Activated B cell treated with CpG ODN at 0.5 μM for 24 hours (primary cell): ENCODE results near the gene LMX1A. TPM values are rescaled to one million over a fixed set of nuclear protein-coding genes. Genes with fewer than 3 reads are reported as not detected.
A peak's percentile ranks its signal among the peaks of the same experiment; 100 is the strongest.

Experiments
- ATAC-seq: fragments of 200-7000 bp; cut with Tn5 transposase; one replicate; pipeline ENCODE4 v1.10.0; 2021; ENCODE audit warnings: low read depth, mild to moderate bottlenecking, moderate library complexity
- CTCF ChIA-PET: fragments of 350-600 bp; sonication (Branson Sonifier 250); formaldehyde crosslinking; loops from one replicate; lab custom pipeline; 2021; ENCODE audit warnings: antibody characterized with exemption; lab: Charles Lee
- POLR2A ChIA-PET: fragments of 350-600 bp; sonication (Branson Sonifier 250); formaldehyde crosslinking; loops from one replicate; lab custom pipeline; 2021; ENCODE audit warnings: antibody characterized with exemption; lab: Charles Lee
- DNase-seq: peaks from one replicate; pipeline ENCODE4 v3.0.0; 2022
- H3K27ac Mint-ChIP-seq: one replicate; pipeline ENCODE4 v1.8.0; 2020; ENCODE audit warnings: mixed read lengths
- H3K27me3 Mint-ChIP-seq: one replicate; pipeline ENCODE4 v1.8.0; 2021; ENCODE audit warnings: mixed read lengths
- H3K36me3 Mint-ChIP-seq: one replicate; pipeline ENCODE4 v1.8.0; 2021; ENCODE audit warnings: low read depth, mixed read lengths
- H3K4me1 Mint-ChIP-seq: one replicate; pipeline ENCODE4 v1.8.0; 2021; ENCODE audit warnings: mixed read lengths
- H3K4me3 Mint-ChIP-seq: one replicate; pipeline ENCODE4 v1.8.0; 2020; ENCODE audit warnings: mild to moderate bottlenecking, mixed read lengths
- H3K9me3 Mint-ChIP-seq: one replicate; pipeline ENCODE4 v1.8.0; 2020; ENCODE audit warnings: mixed read lengths
- CTCF ChIP-seq: fragments of 200-600 bp; IDR thresholded peaks from one replicate; pipeline ENCODE4 v1.8.0; 2022; ENCODE audit warnings: antibody characterized with exemption, mild to moderate bottlenecking
- intact Hi-C: fragments of 100-400 bp; cut with micrococcal nuclease; formaldehyde crosslinking; loops from one replicate; pipeline ENCODE4 v1.15.1; 2024
- total RNA-seq: library from RNA; stranded (reverse); gene quantifications from 2 replicates; pipeline ENCODE4 v1.2.3, GENCODE V29; 2022

LMX1A gene
- total RNA-seq, 1 donor from 2014 or later: not detected

DNA sequence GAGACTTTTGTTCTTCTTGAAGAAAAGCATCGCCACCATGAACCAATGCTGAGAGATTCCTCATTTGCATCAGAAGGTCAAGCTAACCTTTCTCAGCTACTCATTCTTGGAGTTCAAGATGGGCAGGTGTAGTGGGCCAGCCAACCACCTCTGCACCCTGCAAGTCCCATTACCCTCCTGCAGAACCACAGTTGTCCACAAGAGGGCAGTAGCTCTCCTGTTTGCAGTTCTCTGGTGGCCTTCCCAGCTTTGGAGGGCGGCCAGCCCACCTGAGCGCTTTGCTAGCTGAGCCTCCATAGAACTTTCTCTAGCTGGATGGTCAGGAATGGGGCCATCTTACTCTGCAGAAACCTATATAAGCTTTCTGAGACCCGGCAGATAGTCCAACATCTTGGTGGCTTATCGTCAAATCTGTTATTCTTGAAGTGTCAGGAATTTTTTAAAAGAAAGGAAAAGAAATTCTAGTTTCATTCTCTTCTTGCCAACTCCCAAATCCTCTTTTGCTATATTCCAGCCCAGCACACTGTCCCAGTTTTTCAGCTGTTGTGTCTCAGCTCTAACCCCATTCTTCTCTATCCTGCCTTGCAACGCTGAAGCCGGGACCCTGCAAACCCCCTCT lies 11.0 kb upstream of the LMX1A start:
- CTCF ChIA-PET: interaction anchor here (0.7 to 3.7 kb wide), 29 partner anchors 8 to 566 kb away, joined by 3 to 59 read pairs (median 3); partner anchors contain the start of gene LMX1A
- peak; percentile 75 for ATAC-seq

GRCh38 chr1:165365341-165365740 lies 8.8 kb upstream of the LMX1A start:
- no peak for DNase-seq
- CTCF ChIA-PET: no interaction called here
- TF ChIP-seq CTCF: no peak
- Mint-ChIP-seq H3K4me1 (no peaks in the 10 kb centered on the region), H3K27me3 (peaks cover 59% of the 10 kb centered on the region), H3K4me3 (no peak overlapping the region), H3K9me3 (no peaks in the 10 kb centered on the region), H3K27ac (no peak overlapping the region), H3K36me3 (no peaks in the 10 kb centered on the region)
- POLR2A ChIA-PET: no interaction called here
- no peak for ATAC-seq
- intact Hi-C loops: loop anchor here (10.0 kb wide), 1 partner anchor 549 kb away; no protein-coding TSS in a partner anchor

More for the DNA sequence above, 11.0 kb upstream of the LMX1A start:
- Mint-ChIP-seq H3K36me3 (no peaks in the 10 kb centered on the region), H3K4me1 (peaks cover 3% of the 10 kb centered on the region), H3K4me3 (no peak overlapping the region), H3K27ac (no peak overlapping the region), H3K27me3 (peaks cover 59% of the 10 kb centered on the region), H3K9me3 (no peaks in the 10 kb centered on the region)
- POLR2A ChIA-PET: no interaction called here
- no peak for TF ChIP-seq CTCF
- intact Hi-C loops: loop anchor here (1.0 to 10.0 kb wide), 3 partner anchors 25 to 547 kb away; no protein-coding TSS in a partner anchor
- peak; percentile 51 for DNase-seq

GRCh38 chr1:165364568-165365133 lies 8.1 kb upstream of the LMX1A start:
- intact Hi-C loops: loop anchor here (10.0 kb wide), 1 partner anchor 550 kb away; no protein-coding TSS in a partner anchor
- Mint-ChIP-seq H3K27me3 (peaks cover 61% of the 10 kb centered on the region), H3K4me1 (no peaks in the 10 kb centered on the region), H3K27ac (no peak overlapping the region), H3K36me3 (no peaks in the 10 kb centered on the region), H3K9me3 (no peaks in the 10 kb centered on the region), H3K4me3 (no peak overlapping the region)
- no peak for TF ChIP-seq CTCF
- CTCF ChIA-PET: no interaction called here
- no peak for DNase-seq
- POLR2A ChIA-PET: no interaction called here
- no peak for ATAC-seq

- no peak overlapping the region for H3K4me3 Mint-ChIP-seq
- DNase-seq (no peak), ATAC-seq (no peak)
- no peaks in the 10 kb centered on the region for H3K9me3 Mint-ChIP-seq
- no peaks in the 10 kb centered on the region for H3K36me3 Mint-ChIP-seq
- peaks cover 3% of the 10 kb centered on the region for H3K4me1 Mint-ChIP-seq
- H3K27me3 Mint-ChIP-seq: peaks cover 70% of the 10 kb centered on the region
- no peak for TF ChIP-seq CTCF
- intact Hi-C loops: no loop called here
- H3K27ac Mint-ChIP-seq: no peak overlapping the region
- ChIA-PET CTCF (interaction anchor here (1.0 kb wide), 1 partner anchor 11 kb away, joined by 3 read pairs; no protein-coding TSS in a partner anchor), POLR2A (no interaction called here)
These were observed 361 bp upstream of the LMX1A start for GRCh38 chr1:165356876-165357275.
